ENCODE measurements around the gene CYP3A4.

The CYP3A4 gene

GRCh38 chr7:99825873-99826272 is 41.9 kb upstream of the CYP3A4 start:
- Histone ChIP-seq H3K9me2 (replicated peaks; ENCODE audit: control insufficient read depth, low read length) (no peaks in the 10 kb centered on the region), H3K9me3 (ENCODE audit: control insufficient read depth, insufficient read depth, low read length) (no peaks in the 10 kb centered on the region), H3K4me2 (ENCODE audit: low read length) (no peak overlapping the region), H3K79me2 (ENCODE audit: control insufficient read depth, low read length) (no peaks in the 10 kb centered on the region), H3K4me1 (ENCODE audit: control insufficient read depth, low read length) (no peaks in the 10 kb centered on the region), H3K27me3 (ENCODE audit: control insufficient read depth, low read length) (peaks cover 7% of the 10 kb centered on the region; the same call in 1 of the 2 replicates), H3K36me3 (ENCODE audit: control insufficient read depth, low read length) (no peaks in the 10 kb centered on the region), H3K4me3 (ENCODE audit: low read length) (no peak overlapping the region), H3F3A (ENCODE audit: control insufficient read depth, insufficient read depth) (no peaks in the 10 kb centered on the region), H4K20me1 (ENCODE audit: control insufficient read depth, insufficient read depth, low read depth, low read length) (no peaks in the 10 kb centered on the region), H3K27ac (ENCODE audit: low read depth, low read length) (no peak overlapping the region)
- no peak for TF ChIP-seq CTCF (IDR thresholded peaks at IDR 0.05; ENCODE audit: low read depth, low read length, poor library complexity, severe bottlenecking)
- TF ChIP-seq EZH2phosphoT487 (IDR thresholded peaks at IDR 0.05; ENCODE audit: borderline replicate concordance, low read length), result no peak

GRCh38 chr7:99825452-99825851 is 41.5 kb upstream of the CYP3A4 start:
- H3K79me2 ChIP-seq (ENCODE audit: control insufficient read depth, low read length), result no peaks in the 10 kb centered on the region
- no peaks in the 10 kb centered on the region for H3K4me1 ChIP-seq (ENCODE audit: control insufficient read depth, low read length)
- no peaks in the 10 kb centered on the region for H3F3A ChIP-seq (ENCODE audit: control insufficient read depth, insufficient read depth)
- TF ChIP-seq EZH2phosphoT487 (IDR thresholded peaks at IDR 0.05; ENCODE audit: borderline replicate concordance, low read length) (no peak), CTCF (IDR thresholded peaks at IDR 0.05; ENCODE audit: low read depth, low read length, poor library complexity, severe bottlenecking) (no peak)
- H3K36me3 ChIP-seq (ENCODE audit: control insufficient read depth, low read length), result no peaks in the 10 kb centered on the region
- H3K9me2 ChIP-seq (replicated peaks; ENCODE audit: control insufficient read depth, low read length), result no peaks in the 10 kb centered on the region
- no peak overlapping the region for H3K4me2 ChIP-seq (ENCODE audit: low read length)
- H3K27ac ChIP-seq (ENCODE audit: low read depth, low read length), result no peak overlapping the region
- H3K9me3 ChIP-seq (ENCODE audit: control insufficient read depth, insufficient read depth, low read length), result no peaks in the 10 kb centered on the region
- no peaks in the 10 kb centered on the region for H4K20me1 ChIP-seq (ENCODE audit: control insufficient read depth, insufficient read depth, low read depth, low read length)
- H3K4me3 ChIP-seq (ENCODE audit: low read length), result no peak overlapping the region
- peaks cover 9% of the 10 kb centered on the region; the same call in 1 of the 2 replicates for H3K27me3 ChIP-seq (ENCODE audit: control insufficient read depth, low read length)

GRCh38 chr7:99824091-99824490 is 40.1 kb upstream of the CYP3A4 start:
- no peak overlapping the region for H3K4me2 ChIP-seq (ENCODE audit: low read length)
- no peaks in the 10 kb centered on the region for H3K79me2 ChIP-seq (ENCODE audit: control insufficient read depth, low read length)
- no peaks in the 10 kb centered on the region for H4K20me1 ChIP-seq (ENCODE audit: control insufficient read depth, insufficient read depth, low read depth, low read length)
- no peak overlapping the region for H3K27ac ChIP-seq (ENCODE audit: low read depth, low read length)
- H3K36me3 ChIP-seq (ENCODE audit: control insufficient read depth, low read length), result no peaks in the 10 kb centered on the region
- no peaks in the 10 kb centered on the region for H3F3A ChIP-seq (ENCODE audit: control insufficient read depth, insufficient read depth)
- no peak overlapping the region for H3K4me3 ChIP-seq (ENCODE audit: low read length)
- H3K27me3 ChIP-seq (ENCODE audit: control insufficient read depth, low read length), result peaks cover 15% of the 10 kb centered on the region; the same call in 1 of the 2 replicates
- H3K4me1 ChIP-seq (ENCODE audit: control insufficient read depth, low read length), result no peaks in the 10 kb centered on the region
- TF ChIP-seq EZH2phosphoT487 (IDR thresholded peaks at IDR 0.05; ENCODE audit: borderline replicate concordance, low read length), result no peak
- TF ChIP-seq CTCF (IDR thresholded peaks at IDR 0.05; ENCODE audit: low read depth, low read length, poor library complexity, severe bottlenecking), result no peak
- no peaks in the 10 kb centered on the region for H3K9me2 ChIP-seq (replicated peaks; ENCODE audit: control insufficient read depth, low read length)
- H3K9me3 ChIP-seq (ENCODE audit: control insufficient read depth, insufficient read depth, low read length), result no peaks in the 10 kb centered on the region
